HCT116 (cell line): Measurements from ENCODE around the gene R3HDM1. TPM values are rescaled to one million over a fixed set of nuclear protein-coding genes. Genes with fewer than 3 reads are reported as not detected.

Source experiments
- ATAC-seq: fragments of 200-7000 bp; cut with Tn5 transposase; 2 replicates; pipeline ENCODE4 v1.9.1; 2020; ENCODE audit warnings: mild to moderate bottlenecking, moderate library complexity
- BruUV-seq: library from RNA; stranded (reverse); fragments of 400-500 nt; replicated peaks from 2 replicates; lab custom pipeline; 2021; lab: Mats Ljungman, UMichigan
- CTCF ChIA-PET: fragments of 300-600 bp; sonication (Branson Sonifier 250); formaldehyde crosslinking; loops from one replicate; lab custom pipeline; 2021; ENCODE audit warnings: antibody characterized with exemption; lab: Charles Lee
- POLR2A ChIA-PET: fragments of 300-600, 350-600 bp; sonication (Branson Sonifier 250); formaldehyde crosslinking; loops from one replicate; lab custom pipeline; 2021; ENCODE audit warnings: antibody characterized with exemption; lab: Charles Lee
- RAD21 ChIA-PET, 2 experiments: fragments of 300-600 bp; sonication (Branson Sonifier 250); formaldehyde crosslinking; loops; one replicate each; lab custom pipeline; 2023; ENCODE audit warnings: low total read pairs in 2 of 2; ENCODE audit not compliant: uncharacterized antibody in 2 of 2, unreplicated experiment in 2 of 2, low non-redundant PET in 1 of 2; lab: Charles Lee
- DNase-seq: peaks from one replicate; pipeline ENCODE4 v3.0.0-alpha.2; 2010; ENCODE audit warnings: low read depth, low spot score
- H2AFZ ChIP-seq: fragments of 200-600 bp; shearing (Covaris generic), sonication (generic); 2 replicates; pipeline ENCODE4 v1.6.1; 2017; ENCODE audit warnings: low read depth, mixed run types, mixed read lengths, antibody characterized with exemption, low read length; ENCODE audit not compliant: poor library complexity, severe bottlenecking
- H3K27ac ChIP-seq: 2 replicates; pipeline ENCODE4 v1.5.1; 2012; ENCODE audit warnings: low read depth, low read length
- H3K27me3 ChIP-seq: fragments of 200-600 bp; sonication (generic); 2 replicates; pipeline ENCODE4 v1.6.1; 2016; ENCODE audit warnings: mixed run types, low read length, mixed read lengths; ENCODE audit not compliant: insufficient read depth
- H3K36me3 ChIP-seq, 2 experiments: fragments of 200-500 bp in 1 of 2; fragments of 200-600 bp in 1 of 2; sonication (Bioruptor generic) in 1 of 2; sonication (generic) in 1 of 2; 2 replicates each; pipeline versions ENCODE4 v1.5.1 to v1.6.1; 2014 to 2016; ENCODE audit warnings: low read length in 2 of 2, inconsistent platforms in 1 of 2, mixed read lengths in 1 of 2, mixed run types in 1 of 2; ENCODE audit not compliant: insufficient read depth in 2 of 2, control insufficient read depth in 1 of 2
- H3K4me1 ChIP-seq, 2 experiments: fragments of 200-600 bp in 1 of 2; sonication (generic) in 1 of 2; 2 replicates each; pipeline versions ENCODE4 v1.5.1 to v1.6.1; 2012 to 2017; ENCODE audit warnings: low read length in 2 of 2, inconsistent platforms in 1 of 2, mild to moderate bottlenecking in 1 of 2, mixed read lengths in 1 of 2, mixed run types in 1 of 2, moderate library complexity in 1 of 2; ENCODE audit not compliant: insufficient read depth in 2 of 2, control insufficient read depth in 1 of 2
- H3K4me2 ChIP-seq: fragments of 200-600 bp; sonication (generic); 2 replicates; pipeline ENCODE4 v1.6.1; 2017; ENCODE audit warnings: mixed run types, low read length, mixed read lengths
- H3K4me3 ChIP-seq, 2 experiments: fragments of 200-600 bp in 1 of 2; sonication (generic) in 1 of 2; replicated peaks in 1 of 2; 2 replicates each; pipeline ENCODE4 v1.5.1; 2011 to 2016; ENCODE audit warnings: low read length in 2 of 2, control low read depth in 1 of 2, low read depth in 1 of 2, mild to moderate bottlenecking in 1 of 2, mixed read lengths in 1 of 2, mixed run types in 1 of 2
- H3K79me2 ChIP-seq: fragments of 200-600 bp; sonication (generic); 2 replicates; pipeline ENCODE4 v1.6.1; 2017; ENCODE audit warnings: mild to moderate bottlenecking, mixed run types, low read length, moderate library complexity, mixed read lengths; ENCODE audit not compliant: insufficient read depth
- H3K9ac ChIP-seq: fragments of 200-600 bp; sonication (generic); 2 replicates; pipeline ENCODE4 v1.6.1; 2016; ENCODE audit warnings: low read length, mixed read lengths
- H3K9me2 ChIP-seq: fragments of 200-600 bp; sonication (generic), shearing (Covaris generic); 2 replicates; pipeline ENCODE4 v1.6.1; 2017; ENCODE audit warnings: mixed run types, mild to moderate bottlenecking, moderate library complexity; ENCODE audit not compliant: insufficient read depth
- H3K9me3 ChIP-seq, 2 experiments: fragments of 200-500 bp in 1 of 2; fragments of 200-600 bp in 1 of 2; sonication (Bioruptor generic) in 1 of 2; sonication (generic) in 1 of 2; 2 replicates each; pipeline ENCODE4 v1.6.1; 2014 to 2017; ENCODE audit warnings: low read length in 2 of 2, mixed read lengths in 2 of 2, inconsistent platforms in 1 of 2, low read depth in 1 of 2, mild to moderate bottlenecking in 1 of 2, mixed run types in 1 of 2, moderate library complexity in 1 of 2; ENCODE audit not compliant: control insufficient read depth in 1 of 2, insufficient read depth in 1 of 2
- H4K20me1 ChIP-seq: fragments of 200-600 bp; sonication (generic), shearing (Covaris generic); 2 replicates; pipeline ENCODE4 v1.6.1; 2017; ENCODE audit warnings: mixed run types, mild to moderate bottlenecking, moderate library complexity; ENCODE audit not compliant: insufficient read depth
- CBX3 ChIP-seq: IDR thresholded peaks from 2 replicates; pipeline ENCODE4 v1.6.1; 2012; ENCODE audit warnings: low read depth
- CEBPB ChIP-seq: IDR thresholded peaks from 2 replicates; pipeline ENCODE4 v1.6.1; 2012; ENCODE audit warnings: low read depth
- EGR1 ChIP-seq: IDR thresholded peaks from 2 replicates; pipeline ENCODE4 v1.6.1; 2012; ENCODE audit warnings: low read depth
- ELF1 ChIP-seq: IDR thresholded peaks from 2 replicates; pipeline ENCODE4 v1.6.1; 2012; ENCODE audit warnings: low read depth, borderline replicate concordance
- JUND ChIP-seq: IDR thresholded peaks from 2 replicates; pipeline ENCODE4 v1.6.1; 2012
- POLR2A ChIP-seq: IDR thresholded peaks from 2 replicates; pipeline ENCODE4 v1.7.0; 2011; ENCODE audit warnings: borderline replicate concordance; ENCODE audit not compliant: insufficient read depth, insufficient read length; ENCODE audit errors: extremely low read depth
- POLR2AphosphoS5 ChIP-seq: IDR thresholded peaks from 2 replicates; pipeline ENCODE4 v1.6.1; 2011; ENCODE audit warnings: mild to moderate bottlenecking, low read depth, low read length, moderate library complexity
- SRF ChIP-seq: IDR thresholded peaks from 2 replicates; pipeline ENCODE4 v1.6.1; 2012; ENCODE audit warnings: low read depth
- YY1 ChIP-seq: IDR thresholded peaks from 2 replicates; pipeline ENCODE4 v1.6.1; 2011; ENCODE audit warnings: low read length, low read depth, moderate library complexity, mild to moderate bottlenecking; ENCODE audit not compliant: insufficient replicate concordance; ENCODE audit errors: extremely low read depth
- intact Hi-C: fragments of 100-400 bp; cut with micrococcal nuclease; formaldehyde crosslinking; loops from 2 replicates; pipeline ENCODE4 v1.10.0; 2022
- total RNA-seq: library from RNA; stranded (reverse); gene quantifications from one replicate; pipeline ENCODE4 v1.2.1, GENCODE V29; 2021; ENCODE audit not compliant: unreplicated experiment
- TF ChIP-seq, protein P1 (sequence below): IDR thresholded peaks from 2 replicates; pipeline ENCODE4 v1.6.1; 2012
- TF ChIP-seq, protein P2 (sequence below): IDR thresholded peaks from 2 replicates; pipeline ENCODE4 v1.6.1; 2011; ENCODE audit warnings: mild to moderate bottlenecking, low read length, moderate library complexity; ENCODE audit not compliant: insufficient replicate concordance; ENCODE audit errors: extremely low read depth
- TF ChIP-seq, protein P3 (sequence below): IDR thresholded peaks from 2 replicates; pipeline ENCODE4 v1.6.1; 2012; ENCODE audit warnings: low read depth

Gene R3HDM1
- total RNA-seq, 1 experiment from 2014 or later, result 43.1 TPM

DNA sequence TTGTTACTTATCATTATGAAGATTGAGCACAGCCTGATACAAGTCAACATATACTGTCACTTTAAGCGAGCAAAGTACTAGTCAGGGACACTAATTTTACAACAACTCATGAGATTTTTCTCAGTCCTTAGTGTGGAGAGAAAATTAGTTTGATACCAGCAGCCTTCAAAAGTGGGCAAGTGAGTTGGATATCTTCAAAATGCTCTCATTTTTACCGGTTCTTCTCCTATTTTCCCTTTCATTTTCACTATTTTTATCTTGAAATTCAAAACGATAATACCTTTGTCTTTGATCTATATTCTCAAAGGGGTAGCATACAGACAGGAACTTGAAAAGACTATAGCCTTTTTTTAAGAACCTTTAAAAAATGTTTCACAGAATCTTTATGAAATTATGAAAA lies 158.4 kb downstream of the R3HDM1 start:
- ATAC-seq, result no peak
- no peak overlapping the region for H3K9ac ChIP-seq
- no peaks in the 10 kb centered on the region for H4K20me1 ChIP-seq
- no peaks in the 10 kb centered on the region for H3K79me2 ChIP-seq
- H3K36me3 ChIP-seq, result no peaks in the 10 kb centered on the region
- BruUV-seq, result no TSS peak
- TF ChIP-seq, protein P1, sequence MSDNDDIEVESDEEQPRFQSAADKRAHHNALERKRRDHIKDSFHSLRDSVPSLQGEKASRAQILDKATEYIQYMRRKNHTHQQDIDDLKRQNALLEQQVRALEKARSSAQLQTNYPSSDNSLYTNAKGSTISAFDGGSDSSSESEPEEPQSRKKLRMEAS, result no peak
- TF ChIP-seq POLR2A (no peak), POLR2AphosphoS5 (no peak), CBX3 (no peak), SRF (no peak), CEBPB (no peak), EGR1 (no peak), ELF1 (no peak), YY1 (no peak), JUND (no peak)
- TF ChIP-seq, protein P2, sequence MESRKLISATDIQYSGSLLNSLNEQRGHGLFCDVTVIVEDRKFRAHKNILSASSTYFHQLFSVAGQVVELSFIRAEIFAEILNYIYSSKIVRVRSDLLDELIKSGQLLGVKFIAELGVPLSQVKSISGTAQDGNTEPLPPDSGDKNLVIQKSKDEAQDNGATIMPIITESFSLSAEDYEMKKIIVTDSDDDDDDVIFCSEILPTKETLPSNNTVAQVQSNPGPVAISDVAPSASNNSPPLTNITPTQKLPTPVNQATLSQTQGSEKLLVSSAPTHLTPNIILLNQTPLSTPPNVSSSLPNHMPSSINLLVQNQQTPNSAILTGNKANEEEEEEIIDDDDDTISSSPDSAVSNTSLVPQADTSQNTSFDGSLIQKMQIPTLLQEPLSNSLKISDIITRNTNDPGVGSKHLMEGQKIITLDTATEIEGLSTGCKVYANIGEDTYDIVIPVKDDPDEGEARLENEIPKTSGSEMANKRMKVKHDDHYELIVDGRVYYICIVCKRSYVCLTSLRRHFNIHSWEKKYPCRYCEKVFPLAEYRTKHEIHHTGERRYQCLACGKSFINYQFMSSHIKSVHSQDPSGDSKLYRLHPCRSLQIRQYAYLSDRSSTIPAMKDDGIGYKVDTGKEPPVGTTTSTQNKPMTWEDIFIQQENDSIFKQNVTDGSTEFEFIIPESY, result no peak
- TF ChIP-seq, protein P3, sequence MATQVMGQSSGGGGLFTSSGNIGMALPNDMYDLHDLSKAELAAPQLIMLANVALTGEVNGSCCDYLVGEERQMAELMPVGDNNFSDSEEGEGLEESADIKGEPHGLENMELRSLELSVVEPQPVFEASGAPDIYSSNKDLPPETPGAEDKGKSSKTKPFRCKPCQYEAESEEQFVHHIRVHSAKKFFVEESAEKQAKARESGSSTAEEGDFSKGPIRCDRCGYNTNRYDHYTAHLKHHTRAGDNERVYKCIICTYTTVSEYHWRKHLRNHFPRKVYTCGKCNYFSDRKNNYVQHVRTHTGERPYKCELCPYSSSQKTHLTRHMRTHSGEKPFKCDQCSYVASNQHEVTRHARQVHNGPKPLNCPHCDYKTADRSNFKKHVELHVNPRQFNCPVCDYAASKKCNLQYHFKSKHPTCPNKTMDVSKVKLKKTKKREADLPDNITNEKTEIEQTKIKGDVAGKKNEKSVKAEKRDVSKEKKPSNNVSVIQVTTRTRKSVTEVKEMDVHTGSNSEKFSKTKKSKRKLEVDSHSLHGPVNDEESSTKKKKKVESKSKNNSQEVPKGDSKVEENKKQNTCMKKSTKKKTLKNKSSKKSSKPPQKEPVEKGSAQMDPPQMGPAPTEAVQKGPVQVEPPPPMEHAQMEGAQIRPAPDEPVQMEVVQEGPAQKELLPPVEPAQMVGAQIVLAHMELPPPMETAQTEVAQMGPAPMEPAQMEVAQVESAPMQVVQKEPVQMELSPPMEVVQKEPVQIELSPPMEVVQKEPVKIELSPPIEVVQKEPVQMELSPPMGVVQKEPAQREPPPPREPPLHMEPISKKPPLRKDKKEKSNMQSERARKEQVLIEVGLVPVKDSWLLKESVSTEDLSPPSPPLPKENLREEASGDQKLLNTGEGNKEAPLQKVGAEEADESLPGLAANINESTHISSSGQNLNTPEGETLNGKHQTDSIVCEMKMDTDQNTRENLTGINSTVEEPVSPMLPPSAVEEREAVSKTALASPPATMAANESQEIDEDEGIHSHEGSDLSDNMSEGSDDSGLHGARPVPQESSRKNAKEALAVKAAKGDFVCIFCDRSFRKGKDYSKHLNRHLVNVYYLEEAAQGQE, result no peak
- no peaks in the 10 kb centered on the region for H3K4me1 ChIP-seq
- CTCF ChIA-PET, result interaction anchor here (1.0 kb wide), 1 partner anchor 20 kb away, joined by 5 read pairs; no protein-coding TSS in a partner anchor
- intact Hi-C loops, result no loop called here
- H2AFZ ChIP-seq, result no peak overlapping the region
- no peaks in the 10 kb centered on the region for H3K9me2 ChIP-seq
- POLR2A ChIA-PET, result no interaction called here
- no peak overlapping the region for H3K4me3 ChIP-seq
- no peak overlapping the region for H3K27ac ChIP-seq
- H3K27me3 ChIP-seq, result no peaks in the 10 kb centered on the region
- DNase-seq, result no peak
- no peaks in the 10 kb centered on the region for H3K9me3 ChIP-seq
- no peak overlapping the region for H3K4me2 ChIP-seq
- RAD21 ChIA-PET, result no interaction called here
